Dedifferentiated amniotic fluid mesenchymal stem cell (primary cell): ENCODE results near the gene ARHGAP25.

Source experiments
- DNase-seq: peaks from one replicate; pipeline ENCODE4 v3.0.0-alpha.2; 2016; ENCODE audit errors: extremely low spot score

The ARHGAP25 gene

DNA sequence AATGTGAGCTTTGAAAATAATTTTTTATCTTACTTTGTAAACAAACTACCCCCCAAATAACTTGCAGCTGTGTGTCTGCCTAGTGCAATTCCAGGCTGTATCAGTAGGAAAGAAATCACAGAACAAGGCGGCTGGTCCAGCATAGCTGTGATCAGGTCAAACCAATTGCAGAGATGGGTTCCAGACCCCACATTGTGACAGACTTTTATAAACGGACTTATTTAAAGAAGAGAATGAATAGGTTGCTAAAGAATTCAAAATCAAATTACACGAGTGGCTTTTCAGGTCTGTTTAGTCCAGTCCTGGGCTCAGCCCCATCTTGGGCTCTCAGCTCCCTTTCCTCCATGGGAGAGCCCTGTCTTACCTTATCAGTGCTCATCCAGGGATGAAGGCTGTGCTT is 125.5 kb downstream of the ARHGAP25 start:
- DNase-seq: no peak

DNA sequence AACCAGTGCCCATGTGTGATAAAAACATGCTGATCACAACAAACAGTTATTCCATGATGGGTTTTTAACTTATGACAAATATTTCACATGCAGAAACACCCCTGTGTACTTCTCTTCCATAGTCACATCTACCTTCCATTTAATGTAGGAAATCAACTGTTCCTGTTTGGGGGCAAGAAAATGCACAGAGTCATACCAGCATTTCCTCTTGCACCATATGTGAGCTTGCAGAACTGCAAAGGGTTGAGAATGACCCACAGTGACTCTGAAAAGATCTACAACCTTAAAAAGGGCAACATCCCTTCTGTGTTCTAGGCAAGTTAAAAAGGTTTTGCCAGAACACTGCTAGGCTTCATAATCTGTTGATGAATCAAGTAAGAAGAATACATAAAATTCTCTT is 126.7 kb downstream of the ARHGAP25 start:
- DNase-seq: no peak

DNA sequence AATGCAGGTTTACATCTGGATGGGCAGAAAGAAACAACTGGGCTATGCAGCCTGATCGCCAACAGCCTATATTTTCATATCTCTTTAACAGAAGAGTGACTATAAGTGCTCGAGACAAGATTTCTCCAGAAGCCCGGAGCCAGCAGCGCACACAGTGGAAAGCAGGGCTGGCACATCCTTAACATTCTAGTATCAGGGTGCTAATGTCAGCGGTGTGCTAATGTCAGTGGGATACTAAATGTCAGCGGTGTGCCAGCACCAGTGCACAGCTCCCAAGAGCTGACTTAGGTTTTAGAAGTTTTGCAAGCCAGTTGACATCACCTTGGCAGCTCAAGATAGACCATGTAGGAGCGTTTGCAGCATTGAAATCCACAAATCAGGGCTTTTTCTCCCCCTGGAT is 128.3 kb downstream of the ARHGAP25 start:
- no peak for DNase-seq

DNA sequence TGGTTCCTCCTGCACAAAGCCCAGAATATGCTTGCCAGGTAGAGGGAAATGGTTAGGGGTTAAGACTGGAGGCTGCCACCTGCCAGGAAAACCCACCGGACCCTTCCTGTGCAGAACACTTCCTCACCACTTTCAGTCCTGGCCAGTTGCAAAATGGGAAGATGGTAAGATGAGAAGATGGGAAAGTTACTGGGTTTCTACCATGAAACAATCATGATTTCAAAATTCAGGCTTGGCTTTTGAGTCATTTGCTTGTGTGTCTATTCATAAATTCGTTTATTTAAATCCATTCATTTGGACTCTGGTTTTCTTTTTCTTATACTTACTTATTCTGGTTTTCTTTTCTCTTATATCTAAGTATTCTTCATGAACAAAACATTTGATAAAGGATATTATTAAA is 129.4 kb downstream of the ARHGAP25 start:
- DNase-seq: no peak

DNA sequence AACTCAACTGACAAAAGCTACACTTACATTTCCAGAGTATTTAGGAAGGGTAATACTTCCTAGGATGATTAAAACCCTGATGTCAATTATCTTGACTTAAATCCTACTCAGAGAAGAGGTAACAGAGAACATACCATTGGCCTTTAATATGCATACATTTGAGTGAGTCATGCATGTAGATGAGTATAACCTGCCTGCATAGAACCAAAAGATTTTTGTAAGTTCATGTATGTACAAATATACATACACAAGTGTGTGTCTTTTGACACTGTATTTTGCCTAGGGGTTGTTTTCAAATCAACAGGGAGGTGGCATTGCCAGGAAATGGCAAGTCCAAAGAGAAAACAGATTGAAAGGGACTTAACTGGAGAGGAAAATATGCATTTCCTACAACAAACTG is 130.5 kb downstream of the ARHGAP25 start:
- no peak for DNase-seq

DNA sequence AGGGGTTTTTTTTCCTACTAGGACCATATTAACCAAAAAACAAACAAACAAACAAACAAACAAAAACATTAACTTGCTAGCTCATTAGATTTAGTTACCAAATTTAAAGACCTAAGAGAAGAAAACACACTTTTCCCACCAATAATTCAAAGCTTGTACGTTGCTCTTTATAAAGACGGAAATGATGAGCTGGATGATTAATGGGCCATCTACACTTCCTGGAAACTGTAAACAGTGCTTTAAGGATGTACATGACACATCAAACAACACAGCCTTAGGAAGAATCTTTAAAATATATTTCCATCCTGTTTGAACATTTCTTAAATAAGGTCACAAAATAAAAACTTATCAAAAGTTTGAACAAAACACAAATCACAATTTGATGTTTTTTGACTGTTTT is 135.6 kb downstream of the ARHGAP25 start:
- DNase-seq: no peak

DNA sequence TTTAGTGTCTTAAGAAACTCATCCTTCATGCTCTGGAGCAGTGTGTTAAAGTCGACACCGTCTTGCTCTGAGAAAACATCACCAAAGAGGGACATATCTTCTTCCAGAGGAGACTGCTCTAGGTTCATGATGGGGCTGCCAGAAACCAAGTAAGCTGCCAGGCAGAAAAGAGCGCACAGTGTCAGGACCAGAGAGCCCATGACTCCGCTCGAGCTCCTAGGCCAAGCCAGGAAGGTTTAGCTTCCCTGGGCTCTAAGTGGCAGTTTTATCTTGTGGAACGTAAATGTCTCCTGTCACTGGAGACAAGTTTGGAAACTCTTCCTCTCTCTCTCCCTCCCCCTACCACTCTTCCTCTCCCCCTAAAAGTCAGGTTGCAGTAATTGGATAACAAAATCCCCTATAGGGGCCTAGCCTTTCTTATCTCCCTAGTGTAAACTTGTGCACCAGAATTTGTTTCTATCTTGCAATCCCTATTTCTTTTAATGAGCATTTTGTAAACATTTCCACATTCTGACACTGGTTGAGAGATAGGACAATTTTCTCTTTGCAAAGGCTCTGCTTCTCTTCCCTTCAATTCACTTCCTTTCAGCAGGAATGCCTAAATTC is 136.7 kb downstream of the ARHGAP25 start, which contains the start of gene BMP10:
TSS of gene BMP10 (minus strand) at position 239 of the 606 bp plus-strand sequence. CDS start at position 200, 39 bp downstream.
- DNase-seq: no peak
